SK-N-SH (cell line): ENCODE results near the gene CD302. TPM values are rescaled to one million over a fixed set of nuclear protein-coding genes. Genes with fewer than 3 reads are reported as not detected.

Source experiments
- CTCF ChIA-PET: fragments of 300-600, 350-600 bp; formaldehyde crosslinking; extraction: SDS; loops from one replicate; lab custom pipeline; 2021; lab: Yijun Ruan, JAX
- POLR2A ChIA-PET: fragments of 350-600 bp; sonication (Branson Sonifier 250); formaldehyde crosslinking; extraction: SDS; loops from one replicate; lab custom pipeline; 2020; ENCODE audit warnings: antibody characterized with exemption, inconsistent platforms; lab: Yijun Ruan, JAX
- DNase-seq: peaks from one replicate; pipeline ENCODE4 v3.0.0; 2012
- H2AFZ ChIP-seq: fragments of 200-600 bp; sonication (generic); 2 replicates; pipeline ENCODE4 v1.8.1; 2016; ENCODE audit warnings: antibody characterized with exemption, mild to moderate bottlenecking, low read depth
- H3F3A ChIP-seq: fragments of 200-600 bp; sonication (generic); replicated peaks from 2 replicates; pipeline ENCODE3; 2016; ENCODE audit warnings: antibody characterized with exemption, mild to moderate bottlenecking; ENCODE audit not compliant: insufficient read depth
- H3K27ac ChIP-seq, 2 experiments: fragments of 200-500 bp in 1 of 2; fragments of 200-600 bp in 1 of 2; sonication (Bioruptor generic) in 1 of 2; sonication (generic), shearing (Covaris generic) in 1 of 2; 2 replicates each; pipeline versions ENCODE4 v1.5.1 to v1.6.1; 2014 to 2016; ENCODE audit warnings: low read depth in 2 of 2, inconsistent platforms in 1 of 2, low read length in 1 of 2, mild to moderate bottlenecking in 1 of 2, mixed read lengths in 1 of 2
- H3K27me3 ChIP-seq: fragments of 200-600 bp; sonication (generic), shearing (Covaris generic); 2 replicates; pipeline ENCODE4 v1.6.1; 2016; ENCODE audit warnings: mixed run types; ENCODE audit not compliant: insufficient read depth
- H3K36me3 ChIP-seq, 2 experiments: fragments of 200-500 bp in 1 of 2; fragments of 200-600 bp in 1 of 2; sonication (Bioruptor generic) in 1 of 2; sonication (generic) in 1 of 2; replicated peaks in 1 of 2; 2 replicates each; pipeline versions ENCODE3 to v1.5.1; 2014 to 2016; ENCODE audit warnings: low read length in 1 of 2, mild to moderate bottlenecking in 1 of 2; ENCODE audit not compliant: insufficient read depth in 2 of 2, control insufficient read depth in 1 of 2
- H3K4me1 ChIP-seq, 2 experiments: fragments of 200-500 bp in 1 of 2; fragments of 200-600 bp in 1 of 2; sonication (Bioruptor generic) in 1 of 2; sonication (generic), shearing (Covaris generic) in 1 of 2; 2 replicates each; pipeline versions ENCODE4 v1.5.1 to v1.6.1; 2014 to 2016; ENCODE audit warnings: low read depth in 1 of 2, low read length in 1 of 2, mixed run types in 1 of 2; ENCODE audit not compliant: insufficient read depth in 2 of 2, control insufficient read depth in 1 of 2
- H3K4me2 ChIP-seq: fragments of 200-600 bp; sonication (generic), shearing (Covaris generic); 2 replicates; pipeline ENCODE4 v1.6.1; 2017; ENCODE audit warnings: mixed run types
- H3K4me3 ChIP-seq, 2 experiments: fragments of 200-500 bp in 1 of 2; fragments of 200-600 bp in 1 of 2; sonication (Bioruptor generic) in 1 of 2; sonication (generic), shearing (Covaris generic) in 1 of 2; 2 replicates each; pipeline versions ENCODE4 v1.5.1 to v1.8.1; 2014 to 2016; ENCODE audit warnings: low read depth in 2 of 2, inconsistent platforms in 1 of 2, low read length in 1 of 2, mild to moderate bottlenecking in 1 of 2, mixed read lengths in 1 of 2, moderate library complexity in 1 of 2
- H3K79me2 ChIP-seq: fragments of 200-600 bp; sonication (generic); 2 replicates; pipeline ENCODE4 v1.8.1; 2017; ENCODE audit warnings: mild to moderate bottlenecking; ENCODE audit not compliant: insufficient read depth
- H3K9ac ChIP-seq: fragments of 200-600 bp; sonication (generic); 2 replicates; pipeline ENCODE4 v1.6.1; 2017; ENCODE audit warnings: mixed run types
- H3K9me2 ChIP-seq: fragments of 200-600 bp; sonication (generic); 2 replicates; pipeline ENCODE4 v1.6.1; 2017; ENCODE audit warnings: mixed run types
- H3K9me3 ChIP-seq: fragments of 200-600 bp; sonication (generic); 2 replicates; pipeline ENCODE4 v1.6.1; 2017; ENCODE audit warnings: mixed run types, mild to moderate bottlenecking, moderate library complexity
- H4K20me1 ChIP-seq: fragments of 200-600 bp; sonication (generic); 2 replicates; pipeline ENCODE4 v1.6.1; 2017; ENCODE audit warnings: mild to moderate bottlenecking, mixed run types; ENCODE audit not compliant: insufficient read depth
- CHD2 ChIP-seq: fragments of 150-350 bp; IDR thresholded peaks from 2 replicates; pipeline ENCODE4 v1.6.1; 2018; ENCODE audit warnings: low read length; ENCODE audit not compliant: partially characterized antibody
- MEF2A ChIP-seq: IDR thresholded peaks from 2 replicates; pipeline ENCODE4 v1.4.0; 2012; ENCODE audit warnings: low read depth, borderline replicate concordance
- MXI1 ChIP-seq: IDR thresholded peaks from 2 replicates; pipeline ENCODE4 v1.6.1; 2012; ENCODE audit warnings: mild to moderate bottlenecking, low read depth, low read length, improper control_type of control experiment
- RXRA ChIP-seq: IDR thresholded peaks from 2 replicates; pipeline ENCODE4 v1.4.0; 2012; ENCODE audit warnings: low read depth, mild to moderate bottlenecking, borderline replicate concordance
- TEAD4 ChIP-seq: IDR thresholded peaks from 2 replicates; pipeline ENCODE4 v1.4.0; 2012; ENCODE audit warnings: mild to moderate bottlenecking, borderline replicate concordance; ENCODE audit not compliant: insufficient read depth
- ZBTB33 ChIP-seq: IDR thresholded peaks from 2 replicates; pipeline ENCODE4 v1.4.0; 2012; ENCODE audit warnings: low read depth, borderline replicate concordance
- WGBS: methylation state at CpG from one replicate; pipeline ENCODE4 v1.1.6; 2017; ENCODE audit warnings: low lambda C conversion rate; 5-methylcytosine and 5-hydroxymethylcytosine counted together
- polyA plus RNA-seq, 3 experiments: library from polyadenylated mRNA; depleted of rRNA; stranded (reverse); fragments of >200 nt; gene quantifications; 2 replicates each; pipeline ENCODE4 v1.2.3, GENCODE V29; 2012
- TF ChIP-seq, protein P1 (sequence below): fragments of 150-350 bp; IDR thresholded peaks from 2 replicates; pipeline ENCODE4 v1.6.1; 2017; ENCODE audit warnings: antibody characterized with exemption, low read length, low read depth, borderline replicate concordance
- TF ChIP-seq, protein P2 (sequence below): IDR thresholded peaks from 2 replicates; pipeline ENCODE4 v1.6.1; 2012; ENCODE audit warnings: mild to moderate bottlenecking, low read depth, low read length, moderate library complexity

CD302 gene
- polyA plus RNA-seq, 1 of the 3 experiments (the other 2 are of a cell fraction): 4.4 TPM

DNA sequence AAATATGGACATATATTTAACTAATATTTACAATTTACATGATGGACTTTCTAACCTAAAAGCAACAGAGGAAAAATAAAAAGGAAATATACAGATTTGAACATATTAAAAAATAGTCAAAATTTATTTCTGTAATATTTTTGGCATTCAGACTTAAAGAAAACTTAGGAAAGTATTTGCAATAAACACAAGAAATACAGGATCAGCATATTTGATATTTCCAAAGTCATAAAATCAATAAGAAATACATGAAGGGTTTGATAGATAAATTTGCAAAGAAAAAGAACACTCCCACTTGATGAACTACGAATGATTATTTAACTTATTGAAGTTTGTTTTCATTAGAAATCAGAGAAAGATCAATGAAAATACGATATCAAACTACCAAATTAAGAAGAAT, 48.6 kb upstream of the CD302 start (continued):
- TF ChIP-seq, protein P1, sequence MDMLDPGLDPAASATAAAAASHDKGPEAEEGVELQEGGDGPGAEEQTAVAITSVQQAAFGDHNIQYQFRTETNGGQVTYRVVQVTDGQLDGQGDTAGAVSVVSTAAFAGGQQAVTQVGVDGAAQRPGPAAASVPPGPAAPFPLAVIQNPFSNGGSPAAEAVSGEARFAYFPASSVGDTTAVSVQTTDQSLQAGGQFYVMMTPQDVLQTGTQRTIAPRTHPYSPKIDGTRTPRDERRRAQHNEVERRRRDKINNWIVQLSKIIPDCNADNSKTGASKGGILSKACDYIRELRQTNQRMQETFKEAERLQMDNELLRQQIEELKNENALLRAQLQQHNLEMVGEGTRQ: no peak

- Histone ChIP-seq H3K9ac (no peak overlapping the region), H2AFZ (no peak overlapping the region), H3K9me3 (no peaks in the 10 kb centered on the region), H3K36me3 (no peaks in the 10 kb centered on the region), H3K27ac (no peak overlapping the region), H3K4me1 (no peaks in the 10 kb centered on the region; a peak in 1 of 4 replicates), H3K4me2 (no peak overlapping the region), H3K27me3 (no peaks in the 10 kb centered on the region; the same call in 1 of the 2 replicates), H3K79me2 (no peaks in the 10 kb centered on the region), H4K20me1 (no peaks in the 10 kb centered on the region), H3K9me2 (no peaks in the 10 kb centered on the region), H3K4me3 (no peak overlapping the region), H3F3A (no peaks in the 10 kb centered on the region)
- ChIA-PET POLR2A (no interaction called here), CTCF (no interaction called here)
- no peak for DNase-seq
- WGBS: 78% methylated on average over 5 of the region's 5 CpGs
- TF ChIP-seq CHD2: no peak
- TF ChIP-seq ZBTB33: no peak
- no peak for TF ChIP-seq RXRA
- TF ChIP-seq MEF2A: no peak
- TF ChIP-seq MXI1: no peak
- TF ChIP-seq, protein P2, sequence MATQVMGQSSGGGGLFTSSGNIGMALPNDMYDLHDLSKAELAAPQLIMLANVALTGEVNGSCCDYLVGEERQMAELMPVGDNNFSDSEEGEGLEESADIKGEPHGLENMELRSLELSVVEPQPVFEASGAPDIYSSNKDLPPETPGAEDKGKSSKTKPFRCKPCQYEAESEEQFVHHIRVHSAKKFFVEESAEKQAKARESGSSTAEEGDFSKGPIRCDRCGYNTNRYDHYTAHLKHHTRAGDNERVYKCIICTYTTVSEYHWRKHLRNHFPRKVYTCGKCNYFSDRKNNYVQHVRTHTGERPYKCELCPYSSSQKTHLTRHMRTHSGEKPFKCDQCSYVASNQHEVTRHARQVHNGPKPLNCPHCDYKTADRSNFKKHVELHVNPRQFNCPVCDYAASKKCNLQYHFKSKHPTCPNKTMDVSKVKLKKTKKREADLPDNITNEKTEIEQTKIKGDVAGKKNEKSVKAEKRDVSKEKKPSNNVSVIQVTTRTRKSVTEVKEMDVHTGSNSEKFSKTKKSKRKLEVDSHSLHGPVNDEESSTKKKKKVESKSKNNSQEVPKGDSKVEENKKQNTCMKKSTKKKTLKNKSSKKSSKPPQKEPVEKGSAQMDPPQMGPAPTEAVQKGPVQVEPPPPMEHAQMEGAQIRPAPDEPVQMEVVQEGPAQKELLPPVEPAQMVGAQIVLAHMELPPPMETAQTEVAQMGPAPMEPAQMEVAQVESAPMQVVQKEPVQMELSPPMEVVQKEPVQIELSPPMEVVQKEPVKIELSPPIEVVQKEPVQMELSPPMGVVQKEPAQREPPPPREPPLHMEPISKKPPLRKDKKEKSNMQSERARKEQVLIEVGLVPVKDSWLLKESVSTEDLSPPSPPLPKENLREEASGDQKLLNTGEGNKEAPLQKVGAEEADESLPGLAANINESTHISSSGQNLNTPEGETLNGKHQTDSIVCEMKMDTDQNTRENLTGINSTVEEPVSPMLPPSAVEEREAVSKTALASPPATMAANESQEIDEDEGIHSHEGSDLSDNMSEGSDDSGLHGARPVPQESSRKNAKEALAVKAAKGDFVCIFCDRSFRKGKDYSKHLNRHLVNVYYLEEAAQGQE: no peak
- TF ChIP-seq TEAD4: no peak
Measured at GRCh38 chr2:159840616-159841015, 42.6 kb upstream of the CD302 start.
